Measurements from ENCODE around the gene PUSL1. TPM values are rescaled to one million over a fixed set of nuclear protein-coding genes. Genes with fewer than 3 reads are reported as not detected.

PUSL1 gene
- total and polyA plus RNA-seq, 2 of the 4 experiments (the other 2 are of a cell fraction), result 10.9 to 33.0 TPM

DNA sequence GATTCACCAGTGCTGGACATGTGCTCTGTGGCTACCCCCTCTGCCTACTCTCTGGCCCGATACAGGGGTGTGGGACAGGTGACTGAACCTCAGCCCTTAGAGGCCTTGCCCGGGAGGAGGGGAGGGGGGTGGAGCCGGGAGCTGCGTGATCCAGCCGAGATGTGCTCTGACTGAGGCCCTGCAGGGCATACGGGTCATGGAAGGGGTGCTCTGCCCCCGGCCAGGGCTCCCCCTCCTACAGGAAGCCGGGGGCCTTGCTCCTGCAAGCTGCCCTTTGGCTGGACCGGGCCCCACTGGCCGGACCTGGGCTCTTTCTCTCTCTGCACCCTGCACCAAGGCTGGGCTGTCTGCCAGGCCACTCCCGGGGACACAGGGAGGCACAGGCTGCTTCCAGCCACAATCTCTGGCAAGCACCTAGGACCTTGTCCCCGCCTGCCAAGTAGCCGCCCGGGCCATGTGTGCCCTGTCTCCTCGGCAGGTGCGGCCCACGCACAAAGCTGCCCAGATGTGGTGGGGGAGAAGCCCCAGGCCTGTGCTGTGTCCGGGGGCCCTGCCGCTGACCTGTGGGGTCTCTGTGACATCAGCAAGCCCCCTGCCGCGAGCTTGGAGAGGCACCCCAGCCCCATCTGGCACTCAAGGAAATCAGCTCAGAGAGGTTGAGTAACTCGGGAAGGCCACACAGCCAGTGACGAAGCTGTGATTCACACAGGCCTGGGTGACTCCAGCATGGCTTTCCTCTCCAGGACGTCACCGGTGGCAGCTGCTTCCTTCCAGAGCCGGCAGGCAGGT lies 26.7 kb upstream of the PUSL1 start:
- H3K14ac ChIP-seq (replicated peaks; ENCODE audit: low read depth, low read length), result no peak overlapping the region
- peaks cover 4% of the 10 kb centered on the region; the same call in 1 of the 2 replicates for H3K9me1 ChIP-seq (ENCODE audit: insufficient read depth, low read length)
- no peak for TF ChIP-seq BHLHE40 (IDR thresholded peaks at IDR 0.05; ENCODE audit: low read depth, low read length)
- TF ChIP-seq CEBPB (IDR thresholded peaks at IDR 0.05; ENCODE audit: low read depth, low read length), result peak; percentile 43
- 0 out of 2 replicates have a peak, but pooled peaks have one; percentile 9 for TF ChIP-seq MAZ (IDR thresholded peaks at IDR 0.05; ENCODE audit: borderline replicate concordance, low read depth, low read length)
- no peak for TF ChIP-seq POLR2A (IDR thresholded peaks at IDR 0.05; ENCODE audit: low read depth, low read length)
- TF ChIP-seq NFE2L2 (IDR thresholded peaks at IDR 0.05; ENCODE audit: low read depth, low read length), result no peak
- TF ChIP-seq FOS (IDR thresholded peaks at IDR 0.05; ENCODE audit: low read depth, low read length), result peak; percentile 49
- H3K4me3 ChIP-seq (ENCODE audit: insufficient read depth, low read depth, low read length), result no peak overlapping the region
- H3K79me1 ChIP-seq (ENCODE audit: low read depth in 1 of 2, low read length in 2 of 2), result no peaks in the 10 kb centered on the region
- in situ Hi-C loops (cut with MboI; ENCODE audit: low sequenced_read_pairs) (no loop called here), intact Hi-C loops (cut with micrococcal nuclease) (no loop called here), dilution Hi-C loops (cut with HindIII; ENCODE audit: low sequenced_read_pairs, unreplicated experiment) (no loop called here)
- H4K20me1 ChIP-seq (ENCODE audit: insufficient read depth, low read length), result no peaks in the 10 kb centered on the region
- ChIA-PET POLR2A (ENCODE audit: unreplicated experiment) (interaction anchor here (1.0 kb wide), 1 partner anchor 8 kb away, joined by 3 read pairs; the partner anchor contains the start of gene UBE2J2), CTCF (interaction anchor here (0.9 kb wide), 1 partner anchor 9 kb away, joined by 3 read pairs; no protein-coding TSS in a partner anchor)
- peaks cover 6% of the 10 kb centered on the region; the same call in 1 of the 2 replicates for H3K4me1 ChIP-seq (ENCODE audit: control insufficient read depth, insufficient read depth, low read length)
- H3K23ac ChIP-seq (ENCODE audit: low read depth, low read length), result no peak overlapping the region
- no peak overlapping the region for H3K4ac ChIP-seq (ENCODE audit: low read depth, low read length)
- no peak overlapping the region for H2BK15ac ChIP-seq (ENCODE audit: low read depth, low read length)
- H3K9ac ChIP-seq (ENCODE audit: low read depth, low read length), result no peak overlapping the region
- no peak overlapping the region for H2BK20ac ChIP-seq (ENCODE audit: low read depth, low read length)
- peak overlapping the region; percentile 39; the same call in 1 of the 2 replicates for H2AK5ac ChIP-seq (ENCODE audit: low read depth, low read length)
- H3K27ac ChIP-seq (ENCODE audit: insufficient read depth, low read length), result no peak overlapping the region
- no TSS peak for BruUV-seq (replicated peaks)
- no peaks in the 10 kb centered on the region for H3K27me3 ChIP-seq (ENCODE audit: control insufficient read depth, insufficient read depth, low read length)
- no peak overlapping the region for H3K56ac ChIP-seq (ENCODE audit: extremely low read depth, insufficient read depth, low read length)
- no peak overlapping the region for H2BK120ac ChIP-seq (ENCODE audit: low read depth, low read length)
- no peak overlapping the region for H3K18ac ChIP-seq (ENCODE audit: low read depth, low read length)
- H4K5ac ChIP-seq (ENCODE audit: low read depth, low read length), result no peak overlapping the region
- H3K9me3 ChIP-seq (ENCODE audit: control insufficient read depth, insufficient read depth, low read length), result no peaks in the 10 kb centered on the region
- peak overlapping the region; percentile 42 for H2AK9ac ChIP-seq (replicated peaks; ENCODE audit: low read depth, low read length, poor library complexity)
- H3K4me2 ChIP-seq (ENCODE audit: low read depth, low read length), result no peak overlapping the region
- WGBS, 2 experiments (ENCODE audit: extremely low coverage in 2 of 2, insufficient read length in 1 of 2), result 66% methylated on average over 13 of the region's 26 CpGs; no CpG with 5 or more reads in 1 of the 2 experiments
- no peak overlapping the region for H4K8ac ChIP-seq (ENCODE audit: low read depth in 2 of 2, low read length in 2 of 2)
- H4K91ac ChIP-seq (ENCODE audit: insufficient read depth, low read depth, low read length), result no peak overlapping the region
- no peaks in the 10 kb centered on the region for H3K36me3 ChIP-seq (ENCODE audit: control insufficient read depth, insufficient read depth, low read length)
- ATAC-seq (ENCODE audit: low read depth) (peak; percentile 56), DNase-seq (peak; percentile 81)
- H2BK5ac ChIP-seq (ENCODE audit: low read depth, low read length, poor library complexity, severe bottlenecking), result peak overlapping the region; percentile 7
- peak overlapping the region; percentile 35 for H2AFZ ChIP-seq (replicated peaks; ENCODE audit: low read length, poor library complexity)
